ENCODE results near the gene PSG7.
"Not testable (repeated sequence)": the region's sequence is repeated elsewhere in the genome, so short reads cannot be mapped to it uniquely, and the experiment has no call there.

The PSG7 gene

DNA sequence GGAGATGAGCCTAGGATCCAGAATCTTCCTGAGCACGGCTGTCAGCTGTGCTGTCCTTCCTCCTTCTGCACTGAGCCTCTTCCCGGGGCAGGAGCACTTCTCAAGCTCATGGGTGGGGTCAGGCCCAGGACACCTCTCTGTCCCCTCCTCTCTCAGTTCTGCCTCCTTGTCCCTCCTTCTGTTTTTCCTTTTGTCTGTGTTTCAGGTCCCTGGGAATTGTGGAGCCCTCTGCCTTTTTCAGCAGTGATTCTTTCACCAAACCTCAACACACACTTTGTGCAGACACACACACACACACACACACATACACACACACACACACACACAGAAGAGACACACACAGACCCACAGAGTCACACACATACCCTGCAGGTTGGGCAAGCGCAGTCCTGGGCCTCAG, at the start of gene PSG7:
Gene PSG7, minus strand, starts transcription at position 101 of the 400 bp plus-strand sequence. CDS start 131 bp downstream, outside the sequence.
- not testable (repeated sequence) for DNase-seq (ENCODE audit: low read depth, low spot score)

- DNase-seq (ENCODE audit: low read depth, low spot score) = no peak
These were observed 48.6 kb upstream of the PSG7 start for GRCh38 chr19:42985588-42985987.

DNA sequence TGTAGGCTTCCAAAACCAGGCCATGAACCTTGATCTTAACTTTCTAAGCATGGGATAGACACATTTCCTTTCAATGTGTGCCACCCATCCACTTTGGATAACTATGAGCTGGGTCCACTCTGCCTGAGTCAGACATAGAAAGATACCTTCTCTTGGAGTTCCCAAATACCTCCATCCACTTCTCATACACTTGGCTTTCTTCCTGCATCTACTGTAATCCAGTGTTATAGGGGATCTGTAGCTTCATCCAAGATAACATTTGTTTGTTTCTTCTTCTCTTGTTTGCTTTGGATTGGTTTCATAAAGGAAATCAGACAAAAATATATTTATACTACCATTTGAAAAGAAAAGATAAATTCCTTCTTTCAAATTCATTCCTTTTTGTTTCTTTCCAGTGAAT, 45.1 kb upstream of the PSG7 start:
- not testable (repeated sequence) for DNase-seq (ENCODE audit: low read depth, low spot score)

- DNase-seq (ENCODE audit: low read depth, low spot score) = not testable (repeated sequence)
These were observed 34.4 kb upstream of the PSG7 start for GRCh38 chr19:42971451-42971850.

DNA sequence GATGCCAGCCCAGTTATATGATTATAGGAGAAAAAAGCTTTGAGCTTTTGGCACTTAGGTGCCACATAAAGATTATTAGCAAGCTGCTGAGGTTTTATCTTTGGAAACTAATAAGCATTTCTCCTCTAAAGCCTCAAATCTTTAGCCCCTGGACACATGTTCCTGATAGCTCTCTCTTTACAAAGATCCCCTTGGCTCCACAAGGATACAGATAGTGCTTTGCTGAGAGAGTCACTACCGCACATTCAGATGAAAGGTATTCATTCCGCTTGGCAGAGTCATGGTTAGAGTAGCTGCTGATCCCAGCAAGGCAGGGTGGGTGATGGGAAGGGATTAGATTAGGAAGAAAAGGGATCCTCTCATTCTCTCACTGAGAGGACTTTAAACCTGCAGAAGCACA, 28.2 kb upstream of the PSG7 start:
- DNase-seq (ENCODE audit: low read depth, low spot score) = no peak

DNA sequence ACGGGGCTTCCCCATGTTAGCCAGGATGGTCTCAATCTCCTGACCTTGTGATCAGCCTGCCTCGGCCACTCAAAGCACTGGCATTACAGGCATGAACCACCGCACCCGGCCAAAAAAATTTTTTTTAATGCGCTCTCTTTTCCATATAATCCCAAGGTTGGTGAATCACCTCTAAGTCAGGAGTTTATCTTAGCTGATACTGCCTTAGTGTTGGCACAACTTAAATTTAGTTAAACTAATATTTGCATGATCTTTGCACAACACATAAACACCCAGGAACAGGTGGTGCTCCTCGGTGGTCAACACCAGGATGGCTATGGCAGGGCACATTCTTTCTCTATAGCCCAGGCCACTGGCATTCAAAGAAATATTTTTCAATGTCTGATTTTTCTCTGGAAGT, 24.1 kb upstream of the PSG7 start:
- DNase-seq (ENCODE audit: low read depth, low spot score) = no peak

- not testable (repeated sequence) for DNase-seq (ENCODE audit: low read depth, low spot score)
These were observed 15.1 kb upstream of the PSG7 start for GRCh38 chr19:42952126-42952525.

- not testable (repeated sequence) for DNase-seq (ENCODE audit: low read depth, low spot score)
These were observed 14.5 kb upstream of the PSG7 start for GRCh38 chr19:42951476-42951875.

DNA sequence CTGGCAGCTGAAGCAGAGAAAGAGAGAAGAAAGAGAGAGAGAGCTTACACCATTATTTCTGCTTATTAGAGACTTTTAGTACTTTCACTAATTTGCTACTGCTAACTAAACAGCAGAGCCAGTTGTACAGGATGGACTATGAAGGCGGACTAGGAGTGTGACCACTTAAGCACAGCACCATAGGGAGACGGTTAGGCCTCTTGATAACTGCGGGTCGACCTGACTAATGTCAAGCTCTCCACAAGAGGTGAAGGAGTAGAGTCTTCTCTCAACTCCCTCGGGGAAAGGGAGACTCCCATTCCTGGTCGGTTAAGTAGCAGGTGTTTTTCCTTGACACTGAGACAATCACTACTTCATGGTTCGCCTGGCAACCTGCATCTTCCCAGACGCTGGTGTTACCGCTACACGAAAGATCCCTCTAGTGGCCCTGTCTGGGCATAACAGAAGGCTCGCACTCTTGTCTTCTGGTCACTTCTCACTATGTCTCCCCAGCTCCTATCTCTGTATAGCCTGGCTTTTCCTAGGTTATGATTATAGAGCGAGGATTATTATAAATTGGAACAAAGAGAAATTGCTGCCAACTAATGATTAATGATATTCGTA, 5.3 kb upstream of the PSG7 start:
- DNase-seq (ENCODE audit: low read depth, low spot score) = no peak

- not testable (repeated sequence) for DNase-seq (ENCODE audit: low read depth, low spot score)
These were observed 2.3 kb downstream of the PSG7 start for GRCh38 chr19:42934726-42935125.

DNA sequence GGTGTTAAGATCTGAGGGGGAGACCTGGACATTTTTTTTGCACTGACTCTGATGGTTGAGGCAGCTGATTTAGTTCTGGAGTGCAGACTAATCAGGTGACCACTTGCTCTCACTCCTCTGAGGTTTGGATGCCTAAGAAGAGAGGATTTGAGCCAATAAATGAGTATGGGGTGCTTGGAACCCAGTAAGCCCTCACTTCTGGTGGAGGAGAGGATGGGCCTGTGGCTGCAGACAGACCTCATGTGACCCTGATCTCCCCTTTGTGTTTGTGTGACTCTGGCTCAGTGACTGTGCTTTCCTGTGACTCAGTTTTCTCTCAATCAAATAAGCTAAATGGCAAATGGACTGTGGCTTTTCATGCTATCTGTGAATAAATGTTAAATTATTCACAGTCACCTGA, 2.8 kb downstream of the PSG7 start:
- DNase-seq (ENCODE audit: low read depth, low spot score) = not testable (repeated sequence)

DNA sequence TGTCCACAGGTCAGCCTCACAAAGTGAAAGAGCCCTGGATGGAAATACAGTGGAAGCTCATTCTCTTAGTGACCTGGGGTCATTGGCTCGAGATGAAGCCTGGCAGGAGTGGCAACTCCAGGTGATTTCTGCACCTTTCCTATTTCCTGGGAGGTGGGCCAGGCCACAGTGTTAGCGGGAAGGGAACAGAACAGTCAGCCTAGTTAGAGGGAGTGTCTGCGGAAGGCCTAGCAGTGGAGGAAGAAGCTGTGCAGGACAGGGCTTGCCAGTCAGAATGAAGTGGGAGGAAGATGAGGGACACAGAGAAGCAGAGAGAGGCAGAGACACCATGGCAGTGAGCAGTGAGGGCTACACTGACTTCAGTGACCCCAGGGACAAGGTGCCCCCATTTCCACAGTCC, 3.6 kb downstream of the PSG7 start:
- DNase-seq (ENCODE audit: low read depth, low spot score) = not testable (repeated sequence)

GRCh38 chr19:42932485-42933101, 4.4 kb downstream of the PSG7 start:
- not testable (repeated sequence) for DNase-seq (ENCODE audit: low read depth, low spot score)

- DNase-seq (ENCODE audit: low read depth, low spot score) = not testable (repeated sequence)
These were observed 6.8 kb downstream of the PSG7 start for GRCh38 chr19:42930214-42930613.

GRCh38 chr19:42928896-42929295, 8.1 kb downstream of the PSG7 start:
- DNase-seq (ENCODE audit: low read depth, low spot score) = no peak

GRCh38 chr19:42926781-42927180, 10.2 kb downstream of the PSG7 start:
- no peak for DNase-seq (ENCODE audit: low read depth, low spot score)

DNA sequence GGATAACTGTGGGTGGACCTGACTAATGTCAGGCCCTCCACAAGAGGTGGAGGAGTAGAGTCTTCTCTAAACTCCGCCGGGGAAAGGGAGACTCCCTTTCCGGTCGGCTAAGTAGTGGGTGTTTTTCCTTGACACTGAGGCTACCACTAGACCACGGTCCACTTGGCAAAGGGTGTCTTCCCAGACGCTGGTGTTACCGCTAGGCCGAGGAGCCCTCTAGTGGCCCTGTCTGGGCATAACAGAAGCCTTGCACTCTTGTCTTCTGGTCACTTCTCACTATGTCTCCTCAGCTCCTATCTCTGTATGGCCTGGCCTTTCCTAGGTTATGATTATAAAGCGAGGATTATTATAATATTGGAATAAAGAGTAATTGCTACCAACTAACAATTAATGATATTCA, 13.9 kb downstream of the PSG7 start:
- not testable (repeated sequence) for DNase-seq (ENCODE audit: low read depth, low spot score)

DNA sequence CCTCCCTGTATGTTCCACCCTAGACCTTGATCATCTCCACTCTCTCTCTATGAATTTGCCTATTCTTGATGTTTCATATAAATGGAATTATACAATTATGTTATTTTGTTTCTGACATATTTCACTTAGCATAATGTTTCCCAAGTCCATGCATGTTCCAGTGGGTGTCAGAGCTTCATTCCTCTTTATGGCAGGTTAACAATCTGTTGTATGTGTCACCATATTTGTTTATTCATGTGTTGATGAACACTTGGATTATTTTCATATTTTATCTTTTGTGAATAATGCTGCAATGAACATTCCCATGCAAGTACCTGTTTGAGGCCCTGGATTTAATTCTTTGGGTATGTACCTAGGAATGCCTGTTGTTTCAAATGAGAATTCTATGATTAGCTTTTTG, 16.0 kb downstream of the PSG7 start:
- DNase-seq (ENCODE audit: low read depth, low spot score) = not testable (repeated sequence)

- no peak for DNase-seq (ENCODE audit: low read depth, low spot score)
These were observed 17.3 kb downstream of the PSG7 start for GRCh38 chr19:42919757-42920079.

DNA sequence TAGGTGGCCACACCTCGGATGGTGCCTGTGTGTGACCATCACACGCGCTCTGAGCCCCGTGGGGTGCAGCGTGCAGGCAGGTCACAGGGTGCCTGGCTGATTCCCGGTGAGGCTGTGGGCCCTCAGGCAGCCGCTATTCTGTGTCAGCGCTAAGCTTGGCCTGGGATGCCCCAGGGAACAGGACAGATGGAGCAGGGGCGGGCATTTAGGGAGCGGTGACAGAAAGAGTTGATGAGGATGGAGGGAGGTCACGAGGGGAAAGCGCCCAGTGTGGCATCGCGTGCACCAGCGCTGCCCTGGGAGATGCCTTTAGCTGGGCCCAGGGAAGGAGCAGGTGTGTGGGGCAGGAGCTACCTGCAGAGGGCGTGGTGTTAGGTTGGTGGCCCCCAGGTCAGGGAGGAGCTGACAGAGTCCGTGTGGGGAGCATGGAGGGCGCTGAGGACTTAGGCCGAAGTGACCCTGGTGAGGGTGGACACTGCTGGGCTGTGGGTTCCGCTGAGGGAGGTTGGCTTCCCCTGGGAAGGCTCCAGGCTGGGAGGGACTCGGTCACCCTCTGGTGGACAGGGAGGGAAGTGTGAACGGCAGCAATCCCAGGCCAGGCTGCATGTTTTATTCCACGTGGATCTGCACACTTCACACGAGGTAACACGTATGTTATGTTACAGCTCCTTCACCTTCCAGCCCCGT, 17.8 kb downstream of the PSG7 start:
- not testable (repeated sequence) for DNase-seq (ENCODE audit: low read depth, low spot score)

GRCh38 chr19:42918377-42919069, 18.5 kb downstream of the PSG7 start:
- DNase-seq (ENCODE audit: low read depth, low spot score) = not testable (repeated sequence)

- DNase-seq (ENCODE audit: low read depth, low spot score) = not testable (repeated sequence)
These were observed 19.4 kb downstream of the PSG7 start, which contains the start of gene PSG6 for GRCh38 chr19:42917634-42918033. Gene PSG6, minus strand, starts transcription at chr19:42917894. Its CDS starts 102 bp downstream, at chr19:42917792.
